ENCODE data around the gene TMEM217. TPM values are rescaled to one million over a fixed set of nuclear protein-coding genes. Genes with fewer than 3 reads are reported as not detected.

Gene TMEM217
- total and polyA plus RNA-seq, 2 experiments from 2014 or later, result 0.87 to 2.1 TPM

DNA sequence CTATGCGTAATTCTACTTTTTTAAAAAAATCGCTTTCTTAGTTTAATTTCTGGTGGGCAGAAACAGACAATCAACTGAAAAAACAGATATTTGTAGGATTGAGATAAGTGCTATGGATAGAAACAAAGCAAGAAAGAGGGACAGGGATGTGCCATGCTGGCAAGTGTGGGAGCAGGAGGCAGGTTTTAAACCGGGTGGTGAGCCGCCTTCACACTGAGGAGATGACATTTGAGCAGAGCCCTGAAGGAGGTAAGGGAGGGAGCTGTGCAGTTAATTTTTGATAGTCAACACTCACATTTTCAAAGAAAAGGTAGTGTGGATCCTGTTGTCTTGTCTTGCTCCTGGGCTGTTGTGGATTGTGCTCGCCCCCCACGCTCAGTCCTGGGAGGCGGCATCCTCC lies 46.8 kb upstream of the TMEM217 start:
- Histone ChIP-seq H3K27ac (no peak overlapping the region), H4K20me1 (ENCODE audit: insufficient read depth, poor library complexity, severe bottlenecking) (no peaks in the 10 kb centered on the region), H3K36me3 (replicated peaks; ENCODE audit: insufficient read depth, low read depth) (no peaks in the 10 kb centered on the region), H3K4me1 (ENCODE audit: insufficient read depth) (peaks cover 10% of the 10 kb centered on the region), H3K9me2 (replicated peaks; ENCODE audit: insufficient read depth) (no peaks in the 10 kb centered on the region), H3K27me3 (no peaks in the 10 kb centered on the region), H3K9me3 (ENCODE audit: low read depth) (no peaks in the 10 kb centered on the region), H3K4me2 (no peak overlapping the region), H2AFZ (no peak overlapping the region), H3K4me3 (no peak overlapping the region), H3K79me2 (no peaks in the 10 kb centered on the region)
- TF ChIP-seq, protein P1, sequence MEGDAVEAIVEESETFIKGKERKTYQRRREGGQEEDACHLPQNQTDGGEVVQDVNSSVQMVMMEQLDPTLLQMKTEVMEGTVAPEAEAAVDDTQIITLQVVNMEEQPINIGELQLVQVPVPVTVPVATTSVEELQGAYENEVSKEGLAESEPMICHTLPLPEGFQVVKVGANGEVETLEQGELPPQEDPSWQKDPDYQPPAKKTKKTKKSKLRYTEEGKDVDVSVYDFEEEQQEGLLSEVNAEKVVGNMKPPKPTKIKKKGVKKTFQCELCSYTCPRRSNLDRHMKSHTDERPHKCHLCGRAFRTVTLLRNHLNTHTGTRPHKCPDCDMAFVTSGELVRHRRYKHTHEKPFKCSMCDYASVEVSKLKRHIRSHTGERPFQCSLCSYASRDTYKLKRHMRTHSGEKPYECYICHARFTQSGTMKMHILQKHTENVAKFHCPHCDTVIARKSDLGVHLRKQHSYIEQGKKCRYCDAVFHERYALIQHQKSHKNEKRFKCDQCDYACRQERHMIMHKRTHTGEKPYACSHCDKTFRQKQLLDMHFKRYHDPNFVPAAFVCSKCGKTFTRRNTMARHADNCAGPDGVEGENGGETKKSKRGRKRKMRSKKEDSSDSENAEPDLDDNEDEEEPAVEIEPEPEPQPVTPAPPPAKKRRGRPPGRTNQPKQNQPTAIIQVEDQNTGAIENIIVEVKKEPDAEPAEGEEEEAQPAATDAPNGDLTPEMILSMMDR (IDR thresholded peaks at IDR 0.05; ENCODE audit: poor library complexity), result no peak
- TF ChIP-seq EZH2 (IDR thresholded peaks at IDR 0.05; ENCODE audit: borderline replicate concordance) (no peak), EZH2phosphoT487 (IDR thresholded peaks at IDR 0.05; ENCODE audit: low read depth, severe bottlenecking, unreplicated experiment) (no peak)
- WGBS (ENCODE audit: low lambda C conversion rate, missing lambda C conversion rate), result 99% methylated on average over 7 of the region's 7 CpGs
- DNase-seq (ENCODE audit: low spot score), result no peak

DNA sequence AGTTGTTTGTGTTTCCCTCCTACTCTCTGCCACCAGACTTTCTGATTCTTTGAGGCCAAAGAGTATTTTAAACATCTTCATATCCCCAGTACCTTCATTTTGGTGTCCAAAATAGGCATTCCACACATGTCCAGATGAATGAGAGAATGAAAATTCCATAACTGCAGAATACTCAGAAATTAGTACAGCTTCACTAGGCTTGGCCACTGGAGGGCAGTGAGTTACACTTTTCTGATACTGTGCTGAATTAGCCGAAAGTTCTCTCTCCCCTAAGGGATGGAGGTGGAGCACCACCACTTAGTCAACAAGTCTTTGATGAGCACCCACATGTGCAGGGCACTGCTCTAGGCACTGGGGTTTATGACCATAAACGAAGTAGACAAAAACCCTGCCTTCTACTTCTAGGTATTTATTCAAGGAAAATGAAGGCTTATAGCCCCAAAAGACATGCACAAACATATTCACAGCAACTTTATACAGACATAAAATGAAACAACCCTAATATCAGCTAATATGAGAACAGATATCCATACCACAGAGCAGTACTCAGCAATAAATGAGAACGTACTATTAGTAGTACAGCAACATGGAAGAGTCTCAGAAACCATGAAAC lies 46.1 kb upstream of the TMEM217 start:
- Histone ChIP-seq H4K20me1 (ENCODE audit: insufficient read depth, poor library complexity, severe bottlenecking) (no peaks in the 10 kb centered on the region), H3K27me3 (no peaks in the 10 kb centered on the region), H3K4me3 (no peak overlapping the region), H3K79me2 (no peaks in the 10 kb centered on the region), H3K4me1 (ENCODE audit: insufficient read depth) (peaks cover 10% of the 10 kb centered on the region), H3K4me2 (no peak overlapping the region), H2AFZ (no peak overlapping the region), H3K9me2 (replicated peaks; ENCODE audit: insufficient read depth) (no peaks in the 10 kb centered on the region), H3K27ac (no peak overlapping the region), H3K9me3 (ENCODE audit: low read depth) (no peaks in the 10 kb centered on the region), H3K36me3 (replicated peaks; ENCODE audit: insufficient read depth, low read depth) (no peaks in the 10 kb centered on the region)
- DNase-seq (ENCODE audit: low spot score), result peak; percentile 50
- TF ChIP-seq EZH2phosphoT487 (IDR thresholded peaks at IDR 0.05; ENCODE audit: low read depth, severe bottlenecking, unreplicated experiment) (no peak), EZH2 (IDR thresholded peaks at IDR 0.05; ENCODE audit: borderline replicate concordance) (no peak)
- TF ChIP-seq, protein P1 (IDR thresholded peaks at IDR 0.05; ENCODE audit: poor library complexity), result peak; percentile 66
- 49% methylated on average over 3 of the region's 3 CpGs for WGBS (ENCODE audit: low lambda C conversion rate, missing lambda C conversion rate)

DNA sequence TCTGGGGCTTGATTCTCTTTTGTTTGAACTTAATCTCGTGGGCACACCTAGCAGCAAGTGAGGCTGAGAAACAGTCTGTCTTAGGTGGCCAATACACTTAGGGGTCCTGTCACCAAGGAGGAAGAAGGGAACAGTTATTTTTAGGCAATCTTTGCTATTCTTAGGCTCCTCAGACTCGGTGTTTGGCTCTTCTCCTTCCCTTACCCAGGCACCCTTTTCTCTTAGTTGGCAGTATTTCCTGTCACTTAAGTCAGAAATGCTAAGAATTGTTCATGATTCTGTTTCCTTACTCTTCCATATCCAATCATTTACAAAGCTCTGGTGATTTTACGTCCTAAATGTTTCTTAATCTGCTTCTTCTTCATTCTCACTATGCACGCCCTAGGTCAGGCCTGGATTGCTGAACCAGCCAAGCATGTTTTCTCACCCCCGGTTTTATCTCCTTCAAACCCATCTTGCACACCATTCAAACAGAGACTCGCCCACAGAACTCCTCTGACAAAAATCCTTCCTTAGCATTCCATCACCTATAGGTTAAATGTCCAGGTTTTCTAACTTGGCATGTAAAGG lies 45.2 kb upstream of the TMEM217 start:
- no peaks in the 10 kb centered on the region for H3K36me3 ChIP-seq (replicated peaks; ENCODE audit: insufficient read depth, low read depth)
- no peak for DNase-seq (ENCODE audit: low spot score)
- H3K79me2 ChIP-seq, result no peaks in the 10 kb centered on the region
- no peaks in the 10 kb centered on the region for H3K27me3 ChIP-seq
- H3K4me2 ChIP-seq, result no peak overlapping the region
- H3K9me3 ChIP-seq (ENCODE audit: low read depth), result no peaks in the 10 kb centered on the region
- H3K4me1 ChIP-seq (ENCODE audit: insufficient read depth), result peaks cover 5% of the 10 kb centered on the region
- no peak overlapping the region for H3K27ac ChIP-seq
- WGBS (ENCODE audit: low lambda C conversion rate, missing lambda C conversion rate), result 80% methylated on average over 6 of the region's 6 CpGs
- no peak overlapping the region for H3K4me3 ChIP-seq
- H2AFZ ChIP-seq, result no peak overlapping the region
- no peaks in the 10 kb centered on the region for H4K20me1 ChIP-seq (ENCODE audit: insufficient read depth, poor library complexity, severe bottlenecking)
- TF ChIP-seq EZH2 (IDR thresholded peaks at IDR 0.05; ENCODE audit: borderline replicate concordance), result no peak
- no peak for TF ChIP-seq EZH2phosphoT487 (IDR thresholded peaks at IDR 0.05; ENCODE audit: low read depth, severe bottlenecking, unreplicated experiment)
- TF ChIP-seq, protein P1 (IDR thresholded peaks at IDR 0.05; ENCODE audit: poor library complexity), result no peak
- no peaks in the 10 kb centered on the region for H3K9me2 ChIP-seq (replicated peaks; ENCODE audit: insufficient read depth)

Data from hepatocyte (in vitro differentiated cells).